Esophagus muscularis mucosa (tissue), 4 donors: ENCODE data around the gene CYP24A1. TPM values are rescaled to one million over a fixed set of nuclear protein-coding genes. Genes with fewer than 3 reads are reported as not detected.

Experiments used
- DNase-seq: peaks from one replicate; pipeline ENCODE4 v3.0.0-alpha.2; 2017; ENCODE audit errors: extremely low spot score
- H3K27ac ChIP-seq, 4 donors: fragments of 200-600 bp; sonication (generic); replicated peaks in 1 of 4; 1 replicate in 3 of 4; 2 replicates in 1 of 4; pipeline ENCODE4 v1.5.1; 2016 to 2019; ENCODE audit warnings: mild to moderate bottlenecking in 1 of 4
- H3K27me3 ChIP-seq, 4 donors: fragments of 200-600 bp; sonication (generic); one replicate each; pipeline versions ENCODE4 v1.5.1 to v1.6.0; 2016 to 2019
- H3K36me3 ChIP-seq, 4 donors: fragments of 200-600 bp; sonication (generic); one replicate each; pipeline ENCODE4 v1.5.1; 2016 to 2019
- H3K4me1 ChIP-seq, 4 donors: fragments of 200-600 bp; sonication (generic); one replicate each; pipeline ENCODE4 v1.5.1; 2016 to 2019
- H3K4me3 ChIP-seq, 4 donors: fragments of 200-600 bp; sonication (generic); 1 replicate in 2 of 4; 2 replicates in 2 of 4; pipeline ENCODE4 v1.5.1; 2016 to 2019; ENCODE audit warnings: mild to moderate bottlenecking in 4 of 4, moderate library complexity in 1 of 4
- H3K9me3 ChIP-seq, 4 donors: fragments of 200-600 bp; sonication (generic); 1 replicate in 3 of 4; 2 replicates in 1 of 4; pipeline ENCODE4 v1.5.1; 2016 to 2019
- EP300 ChIP-seq: sonication (generic); formaldehyde crosslinking; IDR thresholded peaks from one replicate; pipeline ENCODE4 v1.6.1; 2017; ENCODE audit warnings: antibody characterized with exemption
- POLR2A ChIP-seq: fragments of 450-650 bp; IDR thresholded peaks from one replicate; pipeline ENCODE4 v1.6.1; 2017; ENCODE audit warnings: antibody characterized with exemption, moderate library complexity, mild to moderate bottlenecking, low read depth
- POLR2AphosphoS5 ChIP-seq, 2 donors: sonication (generic); formaldehyde crosslinking; IDR thresholded peaks; one replicate each; pipeline ENCODE4 v1.6.1; 2017; ENCODE audit warnings: antibody characterized with exemption in 2 of 2
- WGBS: methylation state at CpG from one replicate; pipeline ENCODE4 v1.1.5; 2018; 5-methylcytosine and 5-hydroxymethylcytosine counted together
- intact Hi-C: fragments of 100-400 bp; cut with DNase I; formaldehyde crosslinking; loops from one replicate; pipeline ENCODE4 v1.15.1; 2023
- total RNA-seq, 4 donors: library from RNA; depleted of rRNA; stranded (reverse); fragments of >200 nt; gene quantifications; one replicate each; pipeline versions ENCODE4 v1.1.0 to v1.2.1, GENCODE V29; 2016
- TF ChIP-seq, protein P1 (sequence below), 3 experiments: fragments of 200-600 bp in 2 of 3; fragments of 450-650 bp in 1 of 3; sonication (generic) in 2 of 3; IDR thresholded peaks; one replicate each; pipeline ENCODE4 v1.5.1; 2017 to 2019; ENCODE audit warnings: antibody characterized with exemption in 3 of 3, mild to moderate bottlenecking in 2 of 3, moderate library complexity in 1 of 3

CYP24A1 gene
- total RNA-seq, 4 donors from 2014 or later: not detected

DNA sequence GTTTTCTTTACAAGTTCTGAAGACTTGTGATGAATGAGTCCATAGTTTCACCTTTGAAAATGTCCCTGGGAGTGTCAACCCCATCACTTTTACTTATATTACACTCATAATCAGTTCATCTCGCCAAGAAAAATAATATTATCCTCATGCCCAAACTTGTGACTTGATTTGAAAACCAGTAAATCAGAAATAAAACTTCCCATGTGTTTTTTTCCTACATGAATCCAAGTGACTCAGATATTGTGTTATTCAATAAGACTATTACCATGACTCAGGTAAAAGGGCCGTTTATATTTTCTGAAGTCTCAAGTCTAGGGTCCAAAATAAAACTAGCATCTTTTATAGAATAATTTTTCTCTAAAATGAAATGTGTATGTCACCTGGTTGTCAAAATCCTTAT lies 15.8 kb upstream of the CYP24A1 start:
- TF ChIP-seq, protein P1, sequence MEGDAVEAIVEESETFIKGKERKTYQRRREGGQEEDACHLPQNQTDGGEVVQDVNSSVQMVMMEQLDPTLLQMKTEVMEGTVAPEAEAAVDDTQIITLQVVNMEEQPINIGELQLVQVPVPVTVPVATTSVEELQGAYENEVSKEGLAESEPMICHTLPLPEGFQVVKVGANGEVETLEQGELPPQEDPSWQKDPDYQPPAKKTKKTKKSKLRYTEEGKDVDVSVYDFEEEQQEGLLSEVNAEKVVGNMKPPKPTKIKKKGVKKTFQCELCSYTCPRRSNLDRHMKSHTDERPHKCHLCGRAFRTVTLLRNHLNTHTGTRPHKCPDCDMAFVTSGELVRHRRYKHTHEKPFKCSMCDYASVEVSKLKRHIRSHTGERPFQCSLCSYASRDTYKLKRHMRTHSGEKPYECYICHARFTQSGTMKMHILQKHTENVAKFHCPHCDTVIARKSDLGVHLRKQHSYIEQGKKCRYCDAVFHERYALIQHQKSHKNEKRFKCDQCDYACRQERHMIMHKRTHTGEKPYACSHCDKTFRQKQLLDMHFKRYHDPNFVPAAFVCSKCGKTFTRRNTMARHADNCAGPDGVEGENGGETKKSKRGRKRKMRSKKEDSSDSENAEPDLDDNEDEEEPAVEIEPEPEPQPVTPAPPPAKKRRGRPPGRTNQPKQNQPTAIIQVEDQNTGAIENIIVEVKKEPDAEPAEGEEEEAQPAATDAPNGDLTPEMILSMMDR (IDR thresholded peaks at IDR 0.05): no peak
- TF ChIP-seq EP300 (no peak), POLR2A (no peak), POLR2AphosphoS5 (IDR thresholded peaks at IDR 0.05) (no peak)
- peaks cover 0 to 17% (median 0%) of the 10 kb centered on the region in 4 donors for H3K27me3 ChIP-seq
- intact Hi-C loops: no loop called here
- no peaks in the 10 kb centered on the region for H3K4me1 ChIP-seq
- H3K36me3 ChIP-seq: no peaks in the 10 kb centered on the region
- no peak for DNase-seq
- no peak overlapping the region for H3K27ac ChIP-seq
- H3K9me3 ChIP-seq: no peaks in the 10 kb centered on the region
- no peak overlapping the region for H3K4me3 ChIP-seq
- 69% methylated on average over 2 of the region's 2 CpGs for WGBS

DNA sequence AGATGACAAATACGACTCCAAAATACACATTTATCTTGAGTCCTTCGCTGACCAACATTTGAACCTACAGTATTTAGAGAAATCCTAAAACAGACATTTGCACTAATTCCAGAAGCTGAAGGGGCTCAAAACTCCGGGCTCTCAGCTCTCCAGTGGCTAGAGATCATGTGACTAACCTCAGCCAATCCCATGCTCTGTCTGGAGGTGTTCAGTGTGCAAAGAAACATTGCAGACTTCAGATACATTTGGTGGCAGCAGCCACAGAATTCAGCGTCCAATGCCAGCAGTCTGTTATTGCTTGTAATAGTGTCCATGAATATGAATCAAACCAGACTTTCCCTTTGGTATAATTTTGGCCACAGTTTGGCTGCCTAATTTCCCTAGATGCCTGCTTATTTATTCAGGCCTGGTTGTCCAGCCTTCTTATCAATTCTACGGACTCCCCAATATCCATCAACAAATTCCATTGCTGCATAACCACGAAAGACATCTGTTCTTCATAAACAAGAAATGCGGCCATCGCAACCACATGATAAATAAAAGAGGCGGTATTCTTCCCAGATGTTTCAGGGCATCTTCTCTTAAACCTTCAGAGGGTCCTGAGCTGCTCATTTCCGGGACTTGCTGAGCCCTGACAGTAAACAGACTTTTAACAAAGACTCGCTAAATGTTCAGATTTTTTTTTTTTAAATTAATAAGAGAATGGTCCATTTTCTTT lies 14.5 kb upstream of the CYP24A1 start:
- H3K4me3 ChIP-seq: no peak overlapping the region
- no peak for DNase-seq
- H3K4me1 ChIP-seq: no peaks in the 10 kb centered on the region
- H3K9me3 ChIP-seq: no peaks in the 10 kb centered on the region
- no peak overlapping the region for H3K27ac ChIP-seq
- H3K36me3 ChIP-seq: no peaks in the 10 kb centered on the region
- TF ChIP-seq, protein P1 (IDR thresholded peaks at IDR 0.05): no peak
- TF ChIP-seq POLR2AphosphoS5 (IDR thresholded peaks at IDR 0.05): no peak
- TF ChIP-seq EP300: no peak
- no peak for TF ChIP-seq POLR2A
- WGBS: 81% methylated on average over 11 of the region's 11 CpGs
- intact Hi-C loops: no loop called here
- H3K27me3 ChIP-seq: peaks cover 0 to 16% (median 0%) of the 10 kb centered on the region in 4 donors

DNA sequence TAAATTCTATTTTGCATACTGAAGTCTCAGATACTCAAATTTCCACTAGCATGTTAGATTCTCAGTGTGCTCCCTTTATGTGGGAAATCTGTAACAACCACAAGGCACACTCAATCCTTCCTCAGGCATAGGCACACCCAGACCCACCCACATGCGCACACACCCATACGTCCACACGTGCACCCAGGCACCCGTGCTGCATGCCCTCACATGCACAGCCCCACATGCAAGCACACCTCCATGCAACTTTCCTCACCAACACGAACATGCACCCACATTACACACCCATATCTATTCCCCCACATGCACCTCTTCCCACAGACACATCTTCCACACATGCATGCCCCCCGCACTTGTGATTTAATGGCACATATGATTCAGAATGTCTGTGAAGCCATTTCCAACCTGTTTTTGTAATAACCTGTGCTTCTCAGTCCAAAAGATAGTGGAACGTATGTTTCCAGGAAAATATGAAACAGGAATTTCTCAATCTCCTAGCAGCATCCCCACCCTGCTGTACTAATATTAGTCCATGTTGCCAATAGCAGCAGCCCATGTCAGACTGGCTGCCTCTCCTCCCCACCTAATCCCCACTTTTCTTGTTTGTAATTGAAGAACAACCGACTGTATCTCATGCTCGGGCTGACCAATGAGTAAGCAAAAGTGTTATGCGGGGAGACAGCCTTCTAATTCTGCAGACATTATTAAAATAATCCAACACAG lies 11.3 kb upstream of the CYP24A1 start:
- TF ChIP-seq POLR2A: no peak
- TF ChIP-seq, protein P1 (IDR thresholded peaks at IDR 0.05): no peak
- no peak for TF ChIP-seq EP300
- no peak for TF ChIP-seq POLR2AphosphoS5 (IDR thresholded peaks at IDR 0.05)
- Histone ChIP-seq H3K4me1 (no peaks in the 10 kb centered on the region), H3K27ac (no peak overlapping the region), H3K27me3 (peaks cover 0 to 5% (median 0%) of the 10 kb centered on the region in 4 donors), H3K36me3 (no peaks in the 10 kb centered on the region), H3K9me3 (no peaks in the 10 kb centered on the region), H3K4me3 (no peak overlapping the region)
- 85% methylated on average over 10 of the region's 10 CpGs for WGBS
- no peak for DNase-seq
- intact Hi-C loops: no loop called here

DNA sequence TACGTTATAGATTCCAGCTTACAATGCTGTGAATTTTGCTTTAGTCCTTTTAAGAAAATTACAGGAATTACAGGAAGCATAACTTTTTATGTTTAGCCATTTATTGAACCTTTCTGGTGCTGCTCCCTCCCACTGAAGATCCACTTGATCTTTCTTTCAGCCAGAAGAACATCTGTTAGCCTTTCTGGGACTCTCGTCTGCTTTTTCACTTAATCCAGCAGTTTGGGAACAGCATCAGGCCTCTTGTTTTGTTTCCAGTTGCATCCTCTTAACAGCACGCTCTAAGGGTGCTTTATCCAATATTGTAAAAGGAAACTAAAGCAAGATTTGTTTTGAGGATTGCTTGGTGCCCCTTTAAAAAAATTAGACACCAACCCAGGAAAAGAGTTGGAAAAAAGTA lies 10.3 kb upstream of the CYP24A1 start:
- WGBS: 55% methylated on average over 3 of the region's 3 CpGs
- no peaks in the 10 kb centered on the region for H3K9me3 ChIP-seq
- H3K4me3 ChIP-seq: no peak overlapping the region
- H3K27ac ChIP-seq: no peak overlapping the region
- TF ChIP-seq EP300: no peak
- TF ChIP-seq POLR2A: no peak
- TF ChIP-seq, protein P1 (IDR thresholded peaks at IDR 0.05): no peak
- no peak for TF ChIP-seq POLR2AphosphoS5 (IDR thresholded peaks at IDR 0.05)
- intact Hi-C loops: no loop called here
- H3K27me3 ChIP-seq: peaks cover 0 to 5% (median 0%) of the 10 kb centered on the region in 4 donors
- DNase-seq: no peak
- H3K4me1 ChIP-seq: no peaks in the 10 kb centered on the region
- H3K36me3 ChIP-seq: no peaks in the 10 kb centered on the region
